ENCODE data around the gene LGALS9.

DNA sequence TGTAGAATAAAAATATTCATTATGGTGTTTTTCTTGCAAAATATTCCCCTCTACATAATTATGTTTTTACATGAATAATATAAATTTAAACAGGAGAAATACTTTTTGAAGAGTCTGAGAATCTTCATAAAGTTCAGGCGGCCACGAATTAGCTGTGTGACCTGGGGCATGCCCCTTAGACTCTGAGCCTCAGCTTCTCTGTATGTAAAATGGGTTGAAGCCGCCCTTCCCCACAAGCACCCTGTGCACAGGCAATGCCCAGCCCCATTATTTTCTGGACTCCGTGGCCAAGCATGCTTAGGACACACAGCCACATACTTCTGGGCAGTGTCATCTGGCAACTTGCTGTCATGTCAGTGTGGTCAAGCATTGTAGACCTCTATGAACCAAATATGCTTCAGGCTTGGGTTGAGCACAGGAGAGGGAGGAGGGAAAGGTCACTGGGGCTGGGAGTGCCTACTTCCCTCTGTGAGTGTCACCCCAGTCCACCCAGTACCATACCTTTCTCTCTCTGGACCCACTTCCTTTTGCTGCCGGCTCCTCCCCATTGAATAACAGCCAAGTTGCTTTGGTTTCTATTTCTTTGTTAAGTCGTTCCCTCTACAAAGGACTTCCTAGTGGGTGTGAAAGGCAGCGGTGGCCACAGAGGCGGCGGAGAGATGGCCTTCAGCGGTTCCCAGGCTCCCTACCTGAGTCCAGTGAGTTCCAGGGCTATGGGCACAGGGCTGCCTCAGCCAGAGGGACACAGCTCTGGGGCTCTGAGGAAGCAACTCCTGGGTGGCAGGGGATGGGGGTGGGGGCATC lies at the start of gene LGALS9:
- TF ChIP-seq EP300 (IDR thresholded peaks at IDR 0.05; ENCODE audit: borderline replicate concordance) = no peak
- no peak for TF ChIP-seq TEAD4 (IDR thresholded peaks at IDR 0.05)
- TF ChIP-seq, protein P1, sequence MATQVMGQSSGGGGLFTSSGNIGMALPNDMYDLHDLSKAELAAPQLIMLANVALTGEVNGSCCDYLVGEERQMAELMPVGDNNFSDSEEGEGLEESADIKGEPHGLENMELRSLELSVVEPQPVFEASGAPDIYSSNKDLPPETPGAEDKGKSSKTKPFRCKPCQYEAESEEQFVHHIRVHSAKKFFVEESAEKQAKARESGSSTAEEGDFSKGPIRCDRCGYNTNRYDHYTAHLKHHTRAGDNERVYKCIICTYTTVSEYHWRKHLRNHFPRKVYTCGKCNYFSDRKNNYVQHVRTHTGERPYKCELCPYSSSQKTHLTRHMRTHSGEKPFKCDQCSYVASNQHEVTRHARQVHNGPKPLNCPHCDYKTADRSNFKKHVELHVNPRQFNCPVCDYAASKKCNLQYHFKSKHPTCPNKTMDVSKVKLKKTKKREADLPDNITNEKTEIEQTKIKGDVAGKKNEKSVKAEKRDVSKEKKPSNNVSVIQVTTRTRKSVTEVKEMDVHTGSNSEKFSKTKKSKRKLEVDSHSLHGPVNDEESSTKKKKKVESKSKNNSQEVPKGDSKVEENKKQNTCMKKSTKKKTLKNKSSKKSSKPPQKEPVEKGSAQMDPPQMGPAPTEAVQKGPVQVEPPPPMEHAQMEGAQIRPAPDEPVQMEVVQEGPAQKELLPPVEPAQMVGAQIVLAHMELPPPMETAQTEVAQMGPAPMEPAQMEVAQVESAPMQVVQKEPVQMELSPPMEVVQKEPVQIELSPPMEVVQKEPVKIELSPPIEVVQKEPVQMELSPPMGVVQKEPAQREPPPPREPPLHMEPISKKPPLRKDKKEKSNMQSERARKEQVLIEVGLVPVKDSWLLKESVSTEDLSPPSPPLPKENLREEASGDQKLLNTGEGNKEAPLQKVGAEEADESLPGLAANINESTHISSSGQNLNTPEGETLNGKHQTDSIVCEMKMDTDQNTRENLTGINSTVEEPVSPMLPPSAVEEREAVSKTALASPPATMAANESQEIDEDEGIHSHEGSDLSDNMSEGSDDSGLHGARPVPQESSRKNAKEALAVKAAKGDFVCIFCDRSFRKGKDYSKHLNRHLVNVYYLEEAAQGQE (IDR thresholded peaks at IDR 0.05; ENCODE audit: low read depth) = no peak
- no peak for TF ChIP-seq ZBTB7A (IDR thresholded peaks at IDR 0.05; ENCODE audit: low read depth)
- no peak for TF ChIP-seq TAF1 (IDR thresholded peaks at IDR 0.05; ENCODE audit: low read depth)
- no peak for TF ChIP-seq NFIC (IDR thresholded peaks at IDR 0.05)
- no peak for TF ChIP-seq FOXM1 (IDR thresholded peaks at IDR 0.05; ENCODE audit: borderline replicate concordance, low read depth)
- no peak for TF ChIP-seq YY1 (IDR thresholded peaks at IDR 0.05; ENCODE audit: low read depth)
- TF ChIP-seq, protein P2, sequence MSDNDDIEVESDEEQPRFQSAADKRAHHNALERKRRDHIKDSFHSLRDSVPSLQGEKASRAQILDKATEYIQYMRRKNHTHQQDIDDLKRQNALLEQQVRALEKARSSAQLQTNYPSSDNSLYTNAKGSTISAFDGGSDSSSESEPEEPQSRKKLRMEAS (IDR thresholded peaks at IDR 0.05) = no peak

All from Ishikawa (cell line).